ENCODE data around the gene SH2D7.

- no peak for TF ChIP-seq CTCF (conservative IDR thresholded peaks at IDR 0.05; ENCODE audit: low read depth, low read length)
- no peak for TF ChIP-seq EZH2 (IDR thresholded peaks at IDR 0.05; ENCODE audit: borderline replicate concordance, low read depth, low read length, poor library complexity, severe bottlenecking)
These were observed 34.6 kb upstream of the SH2D7 start for GRCh38 chr15:78057803-78058202.
